SK-N-SH treated with all-trans-retinoic acid at 6 μM for 48 hours (cell line): ENCODE measurements around the gene BMPR1B.

Experiments used
- ATAC-seq: fragments of 200-7000 bp; cut with Tn5 transposase; 3 replicates; pipeline ENCODE4 v1.9.1; 2020; ENCODE audit warnings: mild to moderate bottlenecking, moderate library complexity
- BACH2 ChIP-seq: fragments of 250-450 bp; sonication (Bioruptor Pico); IDR thresholded peaks from 2 replicates; pipeline ENCODE4 v1.9.0; 2021; ENCODE audit warnings: mild to moderate bottlenecking, borderline replicate concordance
- CSDC2 ChIP-seq: fragments of 250-450 bp; sonication (Bioruptor Pico); IDR thresholded peaks from 2 replicates; pipeline ENCODE4 v1.5.0; 2020; ENCODE audit warnings: mild to moderate bottlenecking, moderate library complexity
- ESRRG ChIP-seq: fragments of 250-450 bp; sonication (Bioruptor Pico); IDR thresholded peaks from 2 replicates; pipeline ENCODE4 v1.6.1; 2021; ENCODE audit warnings: mild to moderate bottlenecking
- GLIS3 ChIP-seq: fragments of 250-450 bp; sonication (Bioruptor Pico); IDR thresholded peaks from 2 replicates; pipeline ENCODE4 v1.5.0; 2020; ENCODE audit warnings: mild to moderate bottlenecking, moderate library complexity
- ISL1 ChIP-seq: fragments of 250-450 bp; sonication (Bioruptor Pico); IDR thresholded peaks from 2 replicates; pipeline ENCODE4 v2.1.2; 2022; ENCODE audit warnings: mild to moderate bottlenecking, moderate library complexity
- RARB ChIP-seq: fragments of 250-450 bp; sonication (Bioruptor Pico); IDR thresholded peaks from 2 replicates; pipeline ENCODE4 v1.8.0; 2021; ENCODE audit warnings: mild to moderate bottlenecking, moderate library complexity
- SNAI2 ChIP-seq: fragments of 250-450 bp; sonication (Bioruptor Pico); IDR thresholded peaks from 2 replicates; pipeline ENCODE4 v1.5.0; 2020; ENCODE audit warnings: mild to moderate bottlenecking, moderate library complexity
- TOX ChIP-seq: fragments of 250-450 bp; sonication (Bioruptor Pico); IDR thresholded peaks from 2 replicates; pipeline ENCODE4 v1.8.0; 2021; ENCODE audit warnings: mild to moderate bottlenecking, moderate library complexity, borderline replicate concordance
- ZFP3 ChIP-seq: fragments of 250-450 bp; sonication (Bioruptor Pico); IDR thresholded peaks from 2 replicates; pipeline ENCODE4 v1.5.0; 2020; ENCODE audit warnings: mild to moderate bottlenecking, moderate library complexity
- ZFP30 ChIP-seq: fragments of 450-650 bp; formaldehyde crosslinking; IDR thresholded peaks from 2 replicates; pipeline ENCODE4 v1.5.0; 2022; ENCODE audit warnings: mild to moderate bottlenecking, moderate library complexity
- ZNF565 ChIP-seq: fragments of 450-650 bp; formaldehyde crosslinking; conservative IDR thresholded peaks from 2 replicates; pipeline ENCODE4 v1.5.0; 2020; ENCODE audit warnings: low read depth, mild to moderate bottlenecking, moderate library complexity
- ZNF70 ChIP-seq: fragments of 450-650 bp; formaldehyde crosslinking; IDR thresholded peaks from 2 replicates; pipeline ENCODE4 v1.5.0; 2020; ENCODE audit warnings: mild to moderate bottlenecking, moderate library complexity
- ZNF8 ChIP-seq: fragments of 450-650 bp; formaldehyde crosslinking; IDR thresholded peaks from 2 replicates; pipeline ENCODE4 v1.5.0; 2020; ENCODE audit warnings: mild to moderate bottlenecking, moderate library complexity
- TF ChIP-seq, protein P1 (sequence below): fragments of 250-450 bp; sonication (Bioruptor Pico); IDR thresholded peaks from 2 replicates; pipeline ENCODE4 v1.5.0; 2020; ENCODE audit warnings: mild to moderate bottlenecking, moderate library complexity
- TF ChIP-seq, protein P2 (sequence below): fragments of 250-450 bp; sonication (Bioruptor Pico); IDR thresholded peaks from 2 replicates; pipeline ENCODE4 v1.8.0; 2020; ENCODE audit warnings: mild to moderate bottlenecking, moderate library complexity, borderline replicate concordance
- TF ChIP-seq, protein P3 (sequence below): fragments of 250-450 bp; sonication (Bioruptor Pico); IDR thresholded peaks from 2 replicates; pipeline ENCODE4 v1.5.1; 2021; ENCODE audit warnings: mild to moderate bottlenecking, moderate library complexity
- TF ChIP-seq, protein P4 (sequence below): fragments of 250-450 bp; sonication (Bioruptor Pico); IDR thresholded peaks from 2 replicates; pipeline ENCODE4 v1.5.1; 2020; ENCODE audit warnings: low read depth, mild to moderate bottlenecking, moderate library complexity

BMPR1B gene

DNA sequence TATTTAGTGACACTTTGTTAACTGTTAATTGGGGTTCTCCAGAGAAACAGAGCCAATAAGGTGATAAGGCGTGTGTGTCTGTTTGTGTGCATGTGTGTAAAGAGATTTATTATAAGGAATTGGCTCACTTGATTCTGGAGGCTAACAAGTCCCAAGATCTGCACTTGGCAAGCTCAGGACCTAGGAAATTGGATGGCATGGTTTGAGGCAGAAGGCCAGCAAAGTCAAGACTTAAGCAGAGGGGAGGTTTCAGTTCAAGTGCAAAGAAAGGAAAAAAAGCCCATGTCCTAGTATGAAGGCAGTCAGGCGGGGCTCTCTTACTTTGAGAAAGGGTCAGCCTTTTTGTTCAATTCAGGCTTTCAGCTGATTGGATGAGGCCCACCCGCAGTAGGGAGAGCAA lies 314.1 kb downstream of the BMPR1B start (continued):
- TF ChIP-seq, protein P1, sequence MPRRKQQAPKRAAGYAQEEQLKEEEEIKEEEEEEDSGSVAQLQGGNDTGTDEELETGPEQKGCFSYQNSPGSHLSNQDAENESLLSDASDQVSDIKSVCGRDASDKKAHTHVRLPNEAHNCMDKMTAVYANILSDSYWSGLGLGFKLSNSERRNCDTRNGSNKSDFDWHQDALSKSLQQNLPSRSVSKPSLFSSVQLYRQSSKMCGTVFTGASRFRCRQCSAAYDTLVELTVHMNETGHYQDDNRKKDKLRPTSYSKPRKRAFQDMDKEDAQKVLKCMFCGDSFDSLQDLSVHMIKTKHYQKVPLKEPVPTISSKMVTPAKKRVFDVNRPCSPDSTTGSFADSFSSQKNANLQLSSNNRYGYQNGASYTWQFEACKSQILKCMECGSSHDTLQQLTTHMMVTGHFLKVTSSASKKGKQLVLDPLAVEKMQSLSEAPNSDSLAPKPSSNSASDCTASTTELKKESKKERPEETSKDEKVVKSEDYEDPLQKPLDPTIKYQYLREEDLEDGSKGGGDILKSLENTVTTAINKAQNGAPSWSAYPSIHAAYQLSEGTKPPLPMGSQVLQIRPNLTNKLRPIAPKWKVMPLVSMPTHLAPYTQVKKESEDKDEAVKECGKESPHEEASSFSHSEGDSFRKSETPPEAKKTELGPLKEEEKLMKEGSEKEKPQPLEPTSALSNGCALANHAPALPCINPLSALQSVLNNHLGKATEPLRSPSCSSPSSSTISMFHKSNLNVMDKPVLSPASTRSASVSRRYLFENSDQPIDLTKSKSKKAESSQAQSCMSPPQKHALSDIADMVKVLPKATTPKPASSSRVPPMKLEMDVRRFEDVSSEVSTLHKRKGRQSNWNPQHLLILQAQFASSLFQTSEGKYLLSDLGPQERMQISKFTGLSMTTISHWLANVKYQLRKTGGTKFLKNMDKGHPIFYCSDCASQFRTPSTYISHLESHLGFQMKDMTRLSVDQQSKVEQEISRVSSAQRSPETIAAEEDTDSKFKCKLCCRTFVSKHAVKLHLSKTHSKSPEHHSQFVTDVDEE (CRISPR knock-in tag) = no peak
- TF ChIP-seq ISL1 (CRISPR knock-in tag) = no peak
- TF ChIP-seq, all 23 proteins: peak for 0

DNA sequence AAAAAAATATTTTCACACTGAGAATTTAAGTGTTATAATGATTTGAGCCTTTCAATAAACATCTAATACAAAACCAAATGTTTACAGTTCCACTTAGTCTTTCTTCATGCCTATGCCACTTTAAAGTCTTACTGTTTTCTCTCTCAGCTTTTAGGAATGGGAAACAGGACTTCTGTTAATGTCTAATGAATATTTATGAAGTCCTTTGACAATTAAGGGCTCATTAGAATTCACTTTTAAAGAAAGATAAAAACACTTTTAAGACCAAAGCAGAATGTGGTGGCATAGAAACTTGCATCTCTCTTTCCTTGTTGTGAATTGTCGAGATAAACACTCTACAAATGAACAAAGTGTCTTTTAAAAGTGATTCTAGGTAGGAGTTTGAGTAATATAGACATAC lies 315.9 kb downstream of the BMPR1B start:
- ATAC-seq = no peak
- TF ChIP-seq RARB (CRISPR knock-in tag) (no peak), SNAI2 (CRISPR knock-in tag) (no peak), ZNF70 (CRISPR knock-in tag) (no peak), ZNF8 (no peak), CSDC2 (CRISPR knock-in tag) (no peak), ZNF565 (CRISPR knock-in tag) (no peak), ISL1 (CRISPR knock-in tag) (no peak), TOX (CRISPR knock-in tag) (no peak), ZFP30 (CRISPR knock-in tag) (no peak), ESRRG (CRISPR knock-in tag) (no peak)
- TF ChIP-seq, protein P2, sequence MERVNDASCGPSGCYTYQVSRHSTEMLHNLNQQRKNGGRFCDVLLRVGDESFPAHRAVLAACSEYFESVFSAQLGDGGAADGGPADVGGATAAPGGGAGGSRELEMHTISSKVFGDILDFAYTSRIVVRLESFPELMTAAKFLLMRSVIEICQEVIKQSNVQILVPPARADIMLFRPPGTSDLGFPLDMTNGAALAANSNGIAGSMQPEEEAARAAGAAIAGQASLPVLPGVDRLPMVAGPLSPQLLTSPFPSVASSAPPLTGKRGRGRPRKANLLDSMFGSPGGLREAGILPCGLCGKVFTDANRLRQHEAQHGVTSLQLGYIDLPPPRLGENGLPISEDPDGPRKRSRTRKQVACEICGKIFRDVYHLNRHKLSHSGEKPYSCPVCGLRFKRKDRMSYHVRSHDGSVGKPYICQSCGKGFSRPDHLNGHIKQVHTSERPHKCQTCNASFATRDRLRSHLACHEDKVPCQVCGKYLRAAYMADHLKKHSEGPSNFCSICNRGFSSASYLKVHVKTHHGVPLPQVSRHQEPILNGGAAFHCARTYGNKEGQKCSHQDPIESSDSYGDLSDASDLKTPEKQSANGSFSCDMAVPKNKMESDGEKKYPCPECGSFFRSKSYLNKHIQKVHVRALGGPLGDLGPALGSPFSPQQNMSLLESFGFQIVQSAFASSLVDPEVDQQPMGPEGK (CRISPR knock-in tag) = no peak
- TF ChIP-seq, protein P3, sequence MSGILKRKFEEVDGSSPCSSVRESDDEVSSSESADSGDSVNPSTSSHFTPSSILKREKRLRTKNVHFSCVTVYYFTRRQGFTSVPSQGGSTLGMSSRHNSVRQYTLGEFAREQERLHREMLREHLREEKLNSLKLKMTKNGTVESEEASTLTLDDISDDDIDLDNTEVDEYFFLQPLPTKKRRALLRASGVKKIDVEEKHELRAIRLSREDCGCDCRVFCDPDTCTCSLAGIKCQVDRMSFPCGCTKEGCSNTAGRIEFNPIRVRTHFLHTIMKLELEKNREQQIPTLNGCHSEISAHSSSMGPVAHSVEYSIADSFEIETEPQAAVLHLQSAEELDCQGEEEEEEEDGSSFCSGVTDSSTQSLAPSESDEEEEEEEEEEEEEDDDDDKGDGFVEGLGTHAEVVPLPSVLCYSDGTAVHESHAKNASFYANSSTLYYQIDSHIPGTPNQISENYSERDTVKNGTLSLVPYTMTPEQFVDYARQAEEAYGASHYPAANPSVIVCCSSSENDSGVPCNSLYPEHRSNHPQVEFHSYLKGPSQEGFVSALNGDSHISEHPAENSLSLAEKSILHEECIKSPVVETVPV (CRISPR knock-in tag) = no peak
- TF ChIP-seq, protein P1 (CRISPR knock-in tag) = no peak

DNA sequence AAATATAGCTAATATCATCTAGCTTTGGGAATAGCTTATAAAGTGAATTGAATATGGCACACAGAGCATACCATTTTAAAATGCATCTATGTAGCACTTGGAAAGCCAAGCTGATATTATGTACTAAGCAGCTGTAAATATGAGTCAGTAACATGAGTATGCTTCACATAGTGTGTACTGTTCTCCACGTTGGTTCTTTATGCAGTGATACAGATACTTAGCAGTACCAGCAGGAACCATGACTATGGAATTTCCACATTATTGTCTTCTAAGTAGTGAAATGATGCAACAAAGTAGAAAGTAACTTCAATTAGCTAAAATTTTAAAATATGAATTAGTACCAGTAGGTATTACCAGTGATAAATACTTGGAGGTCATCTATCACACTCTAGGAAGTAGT lies 320.1 kb downstream of the BMPR1B start:
- no peak for ATAC-seq
- TF ChIP-seq GLIS3 (CRISPR knock-in tag) = no peak
- TF ChIP-seq, protein P3 (CRISPR knock-in tag) = no peak
- TF ChIP-seq CSDC2 (CRISPR knock-in tag) = no peak
- TF ChIP-seq BACH2 (CRISPR knock-in tag) = no peak
- no peak for TF ChIP-seq ZFP3 (CRISPR knock-in tag)
- TF ChIP-seq RARB (CRISPR knock-in tag) = no peak
- no peak for TF ChIP-seq ISL1 (CRISPR knock-in tag)
- TF ChIP-seq, protein P4, sequence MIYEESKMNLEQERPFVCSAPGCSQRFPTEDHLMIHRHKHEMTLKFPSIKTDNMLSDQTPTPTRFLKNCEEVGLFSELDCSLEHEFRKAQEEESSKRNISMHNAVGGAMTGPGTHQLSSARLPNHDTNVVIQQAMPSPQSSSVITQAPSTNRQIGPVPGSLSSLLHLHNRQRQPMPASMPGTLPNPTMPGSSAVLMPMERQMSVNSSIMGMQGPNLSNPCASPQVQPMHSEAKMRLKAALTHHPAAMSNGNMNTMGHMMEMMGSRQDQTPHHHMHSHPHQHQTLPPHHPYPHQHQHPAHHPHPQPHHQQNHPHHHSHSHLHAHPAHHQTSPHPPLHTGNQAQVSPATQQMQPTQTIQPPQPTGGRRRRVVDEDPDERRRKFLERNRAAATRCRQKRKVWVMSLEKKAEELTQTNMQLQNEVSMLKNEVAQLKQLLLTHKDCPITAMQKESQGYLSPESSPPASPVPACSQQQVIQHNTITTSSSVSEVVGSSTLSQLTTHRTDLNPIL (CRISPR knock-in tag) = no peak
